ENCODE data around the gene IL22RA1. TPM values are rescaled to one million over a fixed set of nuclear protein-coding genes. Genes with fewer than 3 reads are reported as not detected.

The IL22RA1 gene
- total RNA-seq, 1 experiment from 2014 or later: 0.28 TPM

DNA sequence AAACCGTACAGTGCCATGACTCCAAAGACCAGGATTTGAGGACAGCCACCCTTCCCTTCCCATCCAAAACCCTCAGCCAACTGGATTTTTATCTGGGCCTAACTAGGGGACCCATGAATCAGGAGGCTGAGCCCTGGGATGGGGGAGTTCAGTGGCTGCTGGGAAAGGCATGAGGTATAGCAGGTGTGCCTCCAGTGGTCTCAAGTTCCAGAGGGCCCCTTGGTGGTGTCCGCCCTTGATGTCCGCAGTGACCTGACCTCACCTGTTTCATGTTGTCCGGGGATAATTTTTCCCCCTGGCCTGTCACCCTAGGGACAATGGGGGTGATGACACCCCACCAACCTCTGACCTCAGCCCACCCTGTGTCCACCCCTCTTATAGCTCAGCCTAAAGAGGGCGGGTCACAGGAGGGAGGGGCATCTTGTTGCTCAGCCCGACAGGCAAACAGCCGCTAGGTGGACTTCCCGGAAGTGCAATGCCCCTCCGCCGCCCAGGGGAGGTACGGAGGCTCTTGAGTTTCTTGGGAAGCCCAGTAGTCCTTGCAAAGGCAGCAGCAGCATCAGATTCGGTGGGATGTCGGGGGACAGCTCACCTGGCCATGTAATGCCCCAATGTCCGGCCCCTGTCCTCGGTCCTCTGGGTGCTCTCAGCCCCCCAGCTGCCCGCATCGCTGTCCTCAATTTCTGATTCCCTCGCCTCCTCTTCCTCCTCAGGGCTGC, 13.8 kb upstream of the IL22RA1 start (continued):
- TF ChIP-seq GABPB1 (CRISPR knock-in tag; IDR thresholded peaks at IDR 0.05) (no peak), NFE2L1 (CRISPR knock-in tag; IDR thresholded peaks at IDR 0.05) (no peak)
- TF ChIP-seq, protein P1, sequence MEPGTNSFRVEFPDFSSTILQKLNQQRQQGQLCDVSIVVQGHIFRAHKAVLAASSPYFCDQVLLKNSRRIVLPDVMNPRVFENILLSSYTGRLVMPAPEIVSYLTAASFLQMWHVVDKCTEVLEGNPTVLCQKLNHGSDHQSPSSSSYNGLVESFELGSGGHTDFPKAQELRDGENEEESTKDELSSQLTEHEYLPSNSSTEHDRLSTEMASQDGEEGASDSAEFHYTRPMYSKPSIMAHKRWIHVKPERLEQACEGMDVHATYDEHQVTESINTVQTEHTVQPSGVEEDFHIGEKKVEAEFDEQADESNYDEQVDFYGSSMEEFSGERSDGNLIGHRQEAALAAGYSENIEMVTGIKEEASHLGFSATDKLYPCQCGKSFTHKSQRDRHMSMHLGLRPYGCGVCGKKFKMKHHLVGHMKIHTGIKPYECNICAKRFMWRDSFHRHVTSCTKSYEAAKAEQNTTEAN (CRISPR knock-in tag; IDR thresholded peaks at IDR 0.05): no peak
- TF ChIP-seq, protein P2, sequence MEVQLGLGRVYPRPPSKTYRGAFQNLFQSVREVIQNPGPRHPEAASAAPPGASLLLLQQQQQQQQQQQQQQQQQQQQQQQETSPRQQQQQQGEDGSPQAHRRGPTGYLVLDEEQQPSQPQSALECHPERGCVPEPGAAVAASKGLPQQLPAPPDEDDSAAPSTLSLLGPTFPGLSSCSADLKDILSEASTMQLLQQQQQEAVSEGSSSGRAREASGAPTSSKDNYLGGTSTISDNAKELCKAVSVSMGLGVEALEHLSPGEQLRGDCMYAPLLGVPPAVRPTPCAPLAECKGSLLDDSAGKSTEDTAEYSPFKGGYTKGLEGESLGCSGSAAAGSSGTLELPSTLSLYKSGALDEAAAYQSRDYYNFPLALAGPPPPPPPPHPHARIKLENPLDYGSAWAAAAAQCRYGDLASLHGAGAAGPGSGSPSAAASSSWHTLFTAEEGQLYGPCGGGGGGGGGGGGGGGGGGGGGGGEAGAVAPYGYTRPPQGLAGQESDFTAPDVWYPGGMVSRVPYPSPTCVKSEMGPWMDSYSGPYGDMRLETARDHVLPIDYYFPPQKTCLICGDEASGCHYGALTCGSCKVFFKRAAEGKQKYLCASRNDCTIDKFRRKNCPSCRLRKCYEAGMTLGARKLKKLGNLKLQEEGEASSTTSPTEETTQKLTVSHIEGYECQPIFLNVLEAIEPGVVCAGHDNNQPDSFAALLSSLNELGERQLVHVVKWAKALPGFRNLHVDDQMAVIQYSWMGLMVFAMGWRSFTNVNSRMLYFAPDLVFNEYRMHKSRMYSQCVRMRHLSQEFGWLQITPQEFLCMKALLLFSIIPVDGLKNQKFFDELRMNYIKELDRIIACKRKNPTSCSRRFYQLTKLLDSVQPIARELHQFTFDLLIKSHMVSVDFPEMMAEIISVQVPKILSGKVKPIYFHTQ (CRISPR knock-in tag; IDR thresholded peaks at IDR 0.05): no peak

DNA sequence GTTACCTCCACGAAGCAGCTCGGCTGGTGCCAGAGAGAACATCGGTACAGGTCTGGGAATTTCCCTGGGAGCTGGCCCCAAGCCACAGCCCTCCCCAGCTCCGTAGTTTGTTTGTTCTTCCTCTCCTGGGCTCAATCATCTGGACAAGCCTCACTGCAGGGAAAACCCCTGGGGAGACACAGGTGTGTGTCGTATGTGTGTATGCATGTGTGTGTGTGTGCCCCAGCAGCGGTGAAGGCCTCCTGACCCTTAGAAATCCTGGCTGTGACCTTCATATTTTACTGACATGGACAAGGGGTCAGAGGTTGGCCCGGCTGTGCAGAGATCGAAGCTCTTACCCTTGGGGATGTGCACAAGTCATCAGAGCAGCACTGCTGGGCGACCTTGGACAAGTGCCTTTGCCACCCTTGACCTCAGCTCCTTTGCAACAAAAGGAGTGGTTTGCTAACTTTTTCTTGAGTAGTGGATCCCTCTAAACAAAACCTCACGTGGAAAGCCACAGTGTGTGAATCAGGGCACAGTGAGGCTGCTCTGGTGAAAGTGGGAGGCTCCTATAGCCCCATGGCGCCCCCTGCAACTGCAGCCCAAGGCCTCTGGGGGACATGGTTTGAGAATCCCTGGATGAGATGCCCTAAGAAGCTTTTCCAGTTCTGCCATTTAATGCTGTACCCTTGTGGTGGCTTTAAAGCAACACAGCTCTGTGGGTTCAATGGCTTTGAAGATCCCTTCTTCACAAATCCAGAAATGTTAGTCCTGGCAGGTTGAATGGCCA, 12.3 kb upstream of the IL22RA1 start:
- DNase-seq (ENCODE audit: low spot score) (peak; percentile 35), ATAC-seq (no peak; the same call in 1 of the 2 replicates)

More for the DNA sequence above, 12.3 kb upstream of the IL22RA1 start:
- Mint-ChIP-seq H3K4me3 (no peak overlapping the region), H3K4me1 (peaks cover 41% of the 10 kb centered on the region), H3K9me3 (no peaks in the 10 kb centered on the region), H3K27ac (peak overlapping the region; percentile 74; the same call in 1 of the 2 replicates), H3K36me3 (peaks cover 14% of the 10 kb centered on the region), H3K27me3 (ENCODE audit: low read depth) (no peaks in the 10 kb centered on the region)
- ChIA-PET POLR2A (no interaction called here), CTCF (interaction anchor here (0.6 to 4.3 kb wide), 15 partner anchors 10 to 260 kb away, joined by 3 to 18 read pairs (median 4); partner anchors contain the start of genes IFNLR1 and NIPAL3)
- no peak for TF ChIP-seq ZNF232 (CRISPR knock-in tag; IDR thresholded peaks at IDR 0.05)
- TF ChIP-seq ELF4 (CRISPR knock-in tag; IDR thresholded peaks at IDR 0.05; ENCODE audit: low read depth): no peak
- no peak for TF ChIP-seq FOXK1 (CRISPR knock-in tag; IDR thresholded peaks at IDR 0.05)
- no peak for TF ChIP-seq FOXJ3 (CRISPR knock-in tag; IDR thresholded peaks at IDR 0.05; ENCODE audit: borderline replicate concordance)
- TF ChIP-seq, protein P3, sequence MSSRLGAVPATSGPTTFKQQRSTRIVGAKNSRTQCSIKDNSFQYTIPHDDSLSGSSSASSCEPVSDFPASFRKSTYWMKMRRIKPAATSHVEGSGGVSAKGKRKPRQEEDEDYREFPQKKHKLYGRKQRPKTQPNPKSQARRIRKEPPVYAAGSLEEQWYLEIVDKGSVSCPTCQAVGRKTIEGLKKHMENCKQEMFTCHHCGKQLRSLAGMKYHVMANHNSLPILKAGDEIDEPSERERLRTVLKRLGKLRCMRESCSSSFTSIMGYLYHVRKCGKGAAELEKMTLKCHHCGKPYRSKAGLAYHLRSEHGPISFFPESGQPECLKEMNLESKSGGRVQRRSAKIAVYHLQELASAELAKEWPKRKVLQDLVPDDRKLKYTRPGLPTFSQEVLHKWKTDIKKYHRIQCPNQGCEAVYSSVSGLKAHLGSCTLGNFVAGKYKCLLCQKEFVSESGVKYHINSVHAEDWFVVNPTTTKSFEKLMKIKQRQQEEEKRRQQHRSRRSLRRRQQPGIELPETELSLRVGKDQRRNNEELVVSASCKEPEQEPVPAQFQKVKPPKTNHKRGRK (CRISPR knock-in tag; IDR thresholded peaks at IDR 0.05; ENCODE audit: borderline replicate concordance): no peak
- TF ChIP-seq, protein P4, sequence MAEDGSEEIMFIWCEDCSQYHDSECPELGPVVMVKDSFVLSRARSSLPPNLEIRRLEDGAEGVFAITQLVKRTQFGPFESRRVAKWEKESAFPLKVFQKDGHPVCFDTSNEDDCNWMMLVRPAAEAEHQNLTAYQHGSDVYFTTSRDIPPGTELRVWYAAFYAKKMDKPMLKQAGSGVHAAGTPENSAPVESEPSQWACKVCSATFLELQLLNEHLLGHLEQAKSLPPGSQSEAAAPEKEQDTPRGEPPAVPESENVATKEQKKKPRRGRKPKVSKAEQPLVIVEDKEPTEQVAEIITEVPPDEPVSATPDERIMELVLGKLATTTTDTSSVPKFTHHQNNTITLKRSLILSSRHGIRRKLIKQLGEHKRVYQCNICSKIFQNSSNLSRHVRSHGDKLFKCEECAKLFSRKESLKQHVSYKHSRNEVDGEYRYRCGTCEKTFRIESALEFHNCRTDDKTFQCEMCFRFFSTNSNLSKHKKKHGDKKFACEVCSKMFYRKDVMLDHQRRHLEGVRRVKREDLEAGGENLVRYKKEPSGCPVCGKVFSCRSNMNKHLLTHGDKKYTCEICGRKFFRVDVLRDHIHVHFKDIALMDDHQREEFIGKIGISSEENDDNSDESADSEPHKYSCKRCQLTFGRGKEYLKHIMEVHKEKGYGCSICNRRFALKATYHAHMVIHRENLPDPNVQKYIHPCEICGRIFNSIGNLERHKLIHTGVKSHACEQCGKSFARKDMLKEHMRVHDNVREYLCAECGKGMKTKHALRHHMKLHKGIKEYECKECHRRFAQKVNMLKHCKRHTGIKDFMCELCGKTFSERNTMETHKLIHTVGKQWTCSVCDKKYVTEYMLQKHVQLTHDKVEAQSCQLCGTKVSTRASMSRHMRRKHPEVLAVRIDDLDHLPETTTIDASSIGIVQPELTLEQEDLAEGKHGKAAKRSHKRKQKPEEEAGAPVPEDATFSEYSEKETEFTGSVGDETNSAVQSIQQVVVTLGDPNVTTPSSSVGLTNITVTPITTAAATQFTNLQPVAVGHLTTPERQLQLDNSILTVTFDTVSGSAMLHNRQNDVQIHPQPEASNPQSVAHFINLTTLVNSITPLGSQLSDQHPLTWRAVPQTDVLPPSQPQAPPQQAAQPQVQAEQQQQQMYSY (CRISPR knock-in tag; IDR thresholded peaks at IDR 0.05): no peak
- TF ChIP-seq TCF7 (CRISPR knock-in tag; IDR thresholded peaks at IDR 0.05; ENCODE audit: low read depth): no peak
- TF ChIP-seq GRHL2 (CRISPR knock-in tag; IDR thresholded peaks at IDR 0.05; ENCODE audit: insufficient replicate concordance, severe bottlenecking): no peak
- TF ChIP-seq ZBTB21 (CRISPR knock-in tag; IDR thresholded peaks at IDR 0.05; ENCODE audit: borderline replicate concordance): no peak
